Adrenal gland (tissue), 5 donors: Measurements from ENCODE around the gene PRR11.

Experiments used
- CTCF ChIP-seq, 6 experiments: fragments of 450-650 bp in 4 of 6; fragments of 200-600 bp in 2 of 6; sonication (generic) in 1 of 6; IDR thresholded peaks; 1 replicate in 5 of 6; 2 replicates in 1 of 6; pipeline versions ENCODE4 v1.5.1 to v1.8.0; 2016 to 2021; ENCODE audit warnings: antibody characterized with exemption in 6 of 6, mild to moderate bottlenecking in 2 of 6, moderate library complexity in 1 of 6
- POLR2A ChIP-seq, 2 donors: fragments of 450-650 bp; IDR thresholded peaks; one replicate each; pipeline ENCODE4 v1.6.1; 2017; ENCODE audit warnings: antibody characterized with exemption in 2 of 2, mild to moderate bottlenecking in 2 of 2, moderate library complexity in 1 of 2
- donor health status: DM: no; HTN: no; CAD: no.

GRCh38 chr17:59193336-59193862 lies 37.9 kb downstream of the PRR11 start:
- no peak for TF ChIP-seq CTCF (IDR thresholded peaks at IDR 0.05)
- no peak for TF ChIP-seq POLR2A (IDR thresholded peaks at IDR 0.05)
